PC-9 (cell line): ENCODE results near the gene HLTF. TPM values are rescaled to one million over a fixed set of nuclear protein-coding genes. Genes with fewer than 3 reads are reported as not detected.

Source experiments
- BruUV-seq: library from RNA; stranded (reverse); fragments of 400-500 nt; replicated peaks from 2 replicates; lab custom pipeline; 2021; lab: Mats Ljungman, UMichigan
- CTCF ChIA-PET: fragments of 300-600 bp; sonication (Branson Sonifier 250); formaldehyde crosslinking; loops from one replicate; lab custom pipeline; 2022; ENCODE audit warnings: antibody characterized with exemption; lab: Charles Lee
- POLR2A ChIA-PET: fragments of 300-600 bp; sonication (Branson Sonifier 250); formaldehyde crosslinking; loops from one replicate; lab custom pipeline; 2022; ENCODE audit warnings: antibody characterized with exemption; ENCODE audit not compliant: unreplicated experiment; lab: Charles Lee
- DNase-seq, 2 experiments: peaks; one replicate each; pipeline versions ENCODE4 v3.0.0 to v3.0.0-alpha.2; 2015 to 2022; ENCODE audit warnings: mixed read lengths in 1 of 2
- H2AFZ ChIP-seq: fragments of 200-600 bp; sonication (generic); 2 replicates; pipeline ENCODE4 v1.8.1; 2017; ENCODE audit warnings: antibody characterized with exemption
- H3F3A ChIP-seq: fragments of 200-600 bp; sonication (generic); 2 replicates; pipeline ENCODE4 v1.8.1; 2017; ENCODE audit warnings: antibody characterized with exemption, mild to moderate bottlenecking, low read depth; ENCODE audit not compliant: insufficient read depth
- H3K27ac ChIP-seq: fragments of 200-600 bp; sonication (generic); 2 replicates; pipeline ENCODE4 v1.6.1; 2016; ENCODE audit warnings: mixed run types
- H3K27me3 ChIP-seq: fragments of 200-600 bp; sonication (generic); 2 replicates; pipeline ENCODE4 v1.6.1; 2016; ENCODE audit warnings: low read depth, mixed run types; ENCODE audit not compliant: insufficient read depth
- H3K36me3 ChIP-seq: fragments of 200-600 bp; sonication (generic); 2 replicates; pipeline ENCODE4 v1.6.1; 2016; ENCODE audit warnings: low read depth, mixed run types
- H3K4me1 ChIP-seq: fragments of 200-600 bp; sonication (generic); replicated peaks from 2 replicates; pipeline ENCODE4 v1.6.1; 2016; ENCODE audit warnings: mixed run types; ENCODE audit not compliant: insufficient read depth
- H3K4me2 ChIP-seq: fragments of 200-600 bp; sonication (generic); 2 replicates; pipeline ENCODE4 v1.6.1; 2017; ENCODE audit warnings: mixed run types
- H3K4me3 ChIP-seq: fragments of 200-600 bp; sonication (generic); 2 replicates; pipeline ENCODE4 v1.6.1; 2016; ENCODE audit warnings: mixed run types
- H3K79me2 ChIP-seq: fragments of 200-600 bp; sonication (generic); 2 replicates; pipeline ENCODE4 v1.6.1; 2017; ENCODE audit warnings: low read depth, mixed run types
- H3K9me2 ChIP-seq: fragments of 200-600 bp; sonication (generic); 2 replicates; pipeline ENCODE4 v1.8.1; 2017; ENCODE audit warnings: mild to moderate bottlenecking; ENCODE audit not compliant: insufficient read depth
- H3K9me3 ChIP-seq: fragments of 200-600 bp; sonication (generic); 2 replicates; pipeline ENCODE4 v1.8.1; 2016; ENCODE audit warnings: low read depth; ENCODE audit not compliant: insufficient read depth
- H4K20me1 ChIP-seq: fragments of 200-600 bp; sonication (generic); 2 replicates; pipeline ENCODE4 v1.8.1; 2017; ENCODE audit not compliant: insufficient read depth
- CTCF ChIP-seq: fragments of 200-600 bp; sonication (generic); conservative IDR thresholded peaks from 2 replicates; pipeline ENCODE4 v1.6.1; 2017; ENCODE audit warnings: mixed run types, antibody characterized with exemption, mild to moderate bottlenecking, moderate library complexity
- EZH2 ChIP-seq: fragments of 200-600 bp; sonication (generic); IDR thresholded peaks from 2 replicates; pipeline ENCODE4 v1.8.0; 2017; ENCODE audit warnings: antibody characterized with exemption, low read depth
- intact Hi-C: fragments of 100-400 bp; cut with micrococcal nuclease; formaldehyde crosslinking; loops from one replicate; pipeline ENCODE4 v1.10.0; 2022; ENCODE audit not compliant: unreplicated experiment
- total RNA-seq: library from RNA; stranded (reverse); gene quantifications from 2 replicates; pipeline ENCODE4 v1.2.3, GENCODE V29; 2021

HLTF gene
- total RNA-seq, 1 experiment from 2014 or later: 38.3 TPM

GRCh38 chr3:149018247-149018646, 68.1 kb downstream of the HLTF start:
- Histone ChIP-seq H3K79me2 (no peaks in the 10 kb centered on the region), H3K4me1 (no peaks in the 10 kb centered on the region), H4K20me1 (no peaks in the 10 kb centered on the region; the same call in 1 of the 2 replicates), H3K36me3 (no peaks in the 10 kb centered on the region), H3F3A (no peaks in the 10 kb centered on the region), H3K9me3 (no peaks in the 10 kb centered on the region), H2AFZ (no peak overlapping the region), H3K27me3 (no peaks in the 10 kb centered on the region), H3K4me3 (no peak overlapping the region), H3K9me2 (no peaks in the 10 kb centered on the region), H3K4me2 (no peak overlapping the region), H3K27ac (no peak overlapping the region)
- ChIA-PET POLR2A (no interaction called here), CTCF (no interaction called here)
- TF ChIP-seq CTCF: no peak
- TF ChIP-seq EZH2: no peak
- no peak for DNase-seq
- intact Hi-C loops: loop anchor here (5.0 kb wide), 1 partner anchor 34 kb away; no protein-coding TSS in a partner anchor
- BruUV-seq: no TSS peak

GRCh38 chr3:149016669-149017541, 69.4 kb downstream of the HLTF start:
- DNase-seq: no peak
- Histone ChIP-seq H2AFZ (no peak overlapping the region), H3K9me3 (no peaks in the 10 kb centered on the region), H3K27ac (no peak overlapping the region), H3K27me3 (no peaks in the 10 kb centered on the region), H3K79me2 (no peaks in the 10 kb centered on the region), H3K9me2 (no peaks in the 10 kb centered on the region), H3K4me2 (no peak overlapping the region), H3K4me3 (no peak overlapping the region), H3F3A (no peaks in the 10 kb centered on the region), H3K4me1 (no peaks in the 10 kb centered on the region), H4K20me1 (no peaks in the 10 kb centered on the region; the same call in 1 of the 2 replicates), H3K36me3 (no peaks in the 10 kb centered on the region)
- intact Hi-C loops: loop anchor here (5.0 kb wide), 1 partner anchor 35 kb away; no protein-coding TSS in a partner anchor
- ChIA-PET POLR2A (no interaction called here), CTCF (no interaction called here)
- TF ChIP-seq CTCF: no peak
- no peak for TF ChIP-seq EZH2
- no TSS peak for BruUV-seq

GRCh38 chr3:149016242-149016641, 70.1 kb downstream of the HLTF start:
- H3K4me2 ChIP-seq: no peak overlapping the region
- no peak overlapping the region for H3K27ac ChIP-seq
- no peaks in the 10 kb centered on the region for H3K4me1 ChIP-seq
- CTCF ChIA-PET: no interaction called here
- no peaks in the 10 kb centered on the region for H3K79me2 ChIP-seq
- no peaks in the 10 kb centered on the region for H3K9me3 ChIP-seq
- no peaks in the 10 kb centered on the region for H3K9me2 ChIP-seq
- DNase-seq: no peak
- POLR2A ChIA-PET: no interaction called here
- no TSS peak for BruUV-seq
- no peak overlapping the region for H3K4me3 ChIP-seq
- no peak overlapping the region for H2AFZ ChIP-seq
- H3K27me3 ChIP-seq: no peaks in the 10 kb centered on the region
- H3F3A ChIP-seq: no peaks in the 10 kb centered on the region
- intact Hi-C loops: loop anchor here (5.0 kb wide), 1 partner anchor 36 kb away; no protein-coding TSS in a partner anchor
- TF ChIP-seq CTCF (no peak), EZH2 (no peak)
- H4K20me1 ChIP-seq: no peaks in the 10 kb centered on the region; the same call in 1 of the 2 replicates
- no peaks in the 10 kb centered on the region for H3K36me3 ChIP-seq
